ENCODE measurements around the gene SLC2A11. TPM values are rescaled to one million over a fixed set of nuclear protein-coding genes. Genes with fewer than 3 reads are reported as not detected.
"Not testable (repeated sequence)": the region's sequence is repeated elsewhere in the genome, so short reads cannot be mapped to it uniquely, and the experiment has no call there.

Gene SLC2A11
- polyA plus RNA-seq, 1 donor from 2014 or later = 45.7 TPM

DNA sequence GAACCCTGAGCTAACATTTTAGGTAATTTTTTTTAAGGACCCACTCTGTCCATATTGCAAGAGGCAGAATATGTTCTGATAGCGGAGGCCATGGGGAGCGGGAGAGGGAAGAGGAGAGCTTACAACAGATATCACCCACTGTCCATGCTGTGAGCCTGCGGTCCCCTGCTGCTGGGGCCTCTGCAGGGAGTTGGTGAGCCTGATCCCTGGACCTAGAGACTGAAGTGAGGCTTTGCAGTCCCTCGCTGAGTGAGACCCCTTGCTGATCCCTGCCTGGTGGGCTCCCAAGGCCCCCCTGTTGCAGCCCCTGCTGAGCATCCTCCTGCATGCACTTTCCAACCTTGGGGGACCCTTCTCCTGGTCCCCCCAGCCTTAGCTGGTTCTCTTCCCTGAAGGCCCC lies 49.0 kb downstream of the SLC2A11 start:
- Histone ChIP-seq H3K9ac (ENCODE audit: low read length) (no peak overlapping the region), H3K27me3 (ENCODE audit: insufficient read depth, low read depth, low read length) (no peaks in the 10 kb centered on the region), H4K20me1 (ENCODE audit: insufficient read depth) (no peaks in the 10 kb centered on the region), H3K4me2 (ENCODE audit: low read length) (no peak overlapping the region), H3K4me3 (ENCODE audit: low read length) (no peak overlapping the region), H3K9me3 (ENCODE audit: low read length) (no peaks in the 10 kb centered on the region), H3K27ac (ENCODE audit: low read length) (no peak overlapping the region), H3K36me3 (ENCODE audit: insufficient read depth, low read length) (no peaks in the 10 kb centered on the region), H3F3A (ENCODE audit: insufficient read depth, low read length, poor library complexity, severe bottlenecking) (no peaks in the 10 kb centered on the region), H2AFZ (ENCODE audit: low read depth, low read length) (no peak overlapping the region), H3K9me2 (ENCODE audit: insufficient read depth, low read length) (no peaks in the 10 kb centered on the region), H3K79me2 (replicated peaks; ENCODE audit: insufficient read depth, low read length) (no peaks in the 10 kb centered on the region)
- TF ChIP-seq MXI1 (conservative IDR thresholded peaks at IDR 0.05; ENCODE audit: poor library complexity, severe bottlenecking) (no peak), RAD21 (conservative IDR thresholded peaks at IDR 0.05) (no peak), EZH2 (IDR thresholded peaks at IDR 0.05; ENCODE audit: borderline replicate concordance, insufficient read depth, low read length, poor library complexity, severe bottlenecking) (no peak), POLR2AphosphoS5 (IDR thresholded peaks at IDR 0.05) (no peak), TAF1 (IDR thresholded peaks at IDR 0.05; ENCODE audit: low read depth) (no peak), SMC3 (conservative IDR thresholded peaks at IDR 0.05; ENCODE audit: poor library complexity) (no peak), EP300 (conservative IDR thresholded peaks at IDR 0.05; ENCODE audit: poor library complexity, severe bottlenecking) (no peak)
- TF ChIP-seq, protein P1, sequence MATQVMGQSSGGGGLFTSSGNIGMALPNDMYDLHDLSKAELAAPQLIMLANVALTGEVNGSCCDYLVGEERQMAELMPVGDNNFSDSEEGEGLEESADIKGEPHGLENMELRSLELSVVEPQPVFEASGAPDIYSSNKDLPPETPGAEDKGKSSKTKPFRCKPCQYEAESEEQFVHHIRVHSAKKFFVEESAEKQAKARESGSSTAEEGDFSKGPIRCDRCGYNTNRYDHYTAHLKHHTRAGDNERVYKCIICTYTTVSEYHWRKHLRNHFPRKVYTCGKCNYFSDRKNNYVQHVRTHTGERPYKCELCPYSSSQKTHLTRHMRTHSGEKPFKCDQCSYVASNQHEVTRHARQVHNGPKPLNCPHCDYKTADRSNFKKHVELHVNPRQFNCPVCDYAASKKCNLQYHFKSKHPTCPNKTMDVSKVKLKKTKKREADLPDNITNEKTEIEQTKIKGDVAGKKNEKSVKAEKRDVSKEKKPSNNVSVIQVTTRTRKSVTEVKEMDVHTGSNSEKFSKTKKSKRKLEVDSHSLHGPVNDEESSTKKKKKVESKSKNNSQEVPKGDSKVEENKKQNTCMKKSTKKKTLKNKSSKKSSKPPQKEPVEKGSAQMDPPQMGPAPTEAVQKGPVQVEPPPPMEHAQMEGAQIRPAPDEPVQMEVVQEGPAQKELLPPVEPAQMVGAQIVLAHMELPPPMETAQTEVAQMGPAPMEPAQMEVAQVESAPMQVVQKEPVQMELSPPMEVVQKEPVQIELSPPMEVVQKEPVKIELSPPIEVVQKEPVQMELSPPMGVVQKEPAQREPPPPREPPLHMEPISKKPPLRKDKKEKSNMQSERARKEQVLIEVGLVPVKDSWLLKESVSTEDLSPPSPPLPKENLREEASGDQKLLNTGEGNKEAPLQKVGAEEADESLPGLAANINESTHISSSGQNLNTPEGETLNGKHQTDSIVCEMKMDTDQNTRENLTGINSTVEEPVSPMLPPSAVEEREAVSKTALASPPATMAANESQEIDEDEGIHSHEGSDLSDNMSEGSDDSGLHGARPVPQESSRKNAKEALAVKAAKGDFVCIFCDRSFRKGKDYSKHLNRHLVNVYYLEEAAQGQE (IDR thresholded peaks at IDR 0.05; ENCODE audit: borderline replicate concordance) = no peak
- TF ChIP-seq, protein P2, sequence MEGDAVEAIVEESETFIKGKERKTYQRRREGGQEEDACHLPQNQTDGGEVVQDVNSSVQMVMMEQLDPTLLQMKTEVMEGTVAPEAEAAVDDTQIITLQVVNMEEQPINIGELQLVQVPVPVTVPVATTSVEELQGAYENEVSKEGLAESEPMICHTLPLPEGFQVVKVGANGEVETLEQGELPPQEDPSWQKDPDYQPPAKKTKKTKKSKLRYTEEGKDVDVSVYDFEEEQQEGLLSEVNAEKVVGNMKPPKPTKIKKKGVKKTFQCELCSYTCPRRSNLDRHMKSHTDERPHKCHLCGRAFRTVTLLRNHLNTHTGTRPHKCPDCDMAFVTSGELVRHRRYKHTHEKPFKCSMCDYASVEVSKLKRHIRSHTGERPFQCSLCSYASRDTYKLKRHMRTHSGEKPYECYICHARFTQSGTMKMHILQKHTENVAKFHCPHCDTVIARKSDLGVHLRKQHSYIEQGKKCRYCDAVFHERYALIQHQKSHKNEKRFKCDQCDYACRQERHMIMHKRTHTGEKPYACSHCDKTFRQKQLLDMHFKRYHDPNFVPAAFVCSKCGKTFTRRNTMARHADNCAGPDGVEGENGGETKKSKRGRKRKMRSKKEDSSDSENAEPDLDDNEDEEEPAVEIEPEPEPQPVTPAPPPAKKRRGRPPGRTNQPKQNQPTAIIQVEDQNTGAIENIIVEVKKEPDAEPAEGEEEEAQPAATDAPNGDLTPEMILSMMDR (IDR thresholded peaks at IDR 0.05; ENCODE audit: poor library complexity, severe bottlenecking) = no peak

DNA sequence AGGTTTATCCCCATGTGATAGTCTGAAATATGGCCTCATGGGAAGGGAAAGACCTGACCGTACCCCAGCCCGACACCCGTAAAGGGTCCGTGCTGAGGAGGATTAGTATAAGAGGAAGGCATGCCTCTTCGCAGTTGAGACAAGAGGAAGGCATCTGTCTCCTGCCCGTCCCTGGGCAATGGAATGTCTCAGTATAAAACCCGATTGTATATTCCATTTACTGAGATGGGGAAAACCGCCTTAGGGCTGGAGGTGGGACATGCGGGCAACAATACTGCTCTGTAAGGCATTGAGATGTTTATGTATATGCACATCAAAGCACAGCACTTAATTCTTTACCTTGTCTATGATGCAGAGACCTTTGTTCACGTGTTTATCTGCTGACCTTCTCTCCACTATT lies 49.7 kb downstream of the SLC2A11 start:
- H3K79me2 ChIP-seq (replicated peaks; ENCODE audit: insufficient read depth, low read length); H2AFZ ChIP-seq (ENCODE audit: low read depth, low read length); H3K9ac ChIP-seq (ENCODE audit: low read length); H3K4me3 ChIP-seq (ENCODE audit: low read length); H3K36me3 ChIP-seq (ENCODE audit: insufficient read depth, low read length); H4K20me1 ChIP-seq (ENCODE audit: insufficient read depth); H3K9me2 ChIP-seq (ENCODE audit: insufficient read depth, low read length); H3F3A ChIP-seq (ENCODE audit: insufficient read depth, low read length, poor library complexity, severe bottlenecking); H3K27ac ChIP-seq (ENCODE audit: low read length); H3K9me3 ChIP-seq (ENCODE audit: low read length); H3K27me3 ChIP-seq (ENCODE audit: insufficient read depth, low read depth, low read length); H3K4me2 ChIP-seq (ENCODE audit: low read length): not testable (repeated sequence)

DNA sequence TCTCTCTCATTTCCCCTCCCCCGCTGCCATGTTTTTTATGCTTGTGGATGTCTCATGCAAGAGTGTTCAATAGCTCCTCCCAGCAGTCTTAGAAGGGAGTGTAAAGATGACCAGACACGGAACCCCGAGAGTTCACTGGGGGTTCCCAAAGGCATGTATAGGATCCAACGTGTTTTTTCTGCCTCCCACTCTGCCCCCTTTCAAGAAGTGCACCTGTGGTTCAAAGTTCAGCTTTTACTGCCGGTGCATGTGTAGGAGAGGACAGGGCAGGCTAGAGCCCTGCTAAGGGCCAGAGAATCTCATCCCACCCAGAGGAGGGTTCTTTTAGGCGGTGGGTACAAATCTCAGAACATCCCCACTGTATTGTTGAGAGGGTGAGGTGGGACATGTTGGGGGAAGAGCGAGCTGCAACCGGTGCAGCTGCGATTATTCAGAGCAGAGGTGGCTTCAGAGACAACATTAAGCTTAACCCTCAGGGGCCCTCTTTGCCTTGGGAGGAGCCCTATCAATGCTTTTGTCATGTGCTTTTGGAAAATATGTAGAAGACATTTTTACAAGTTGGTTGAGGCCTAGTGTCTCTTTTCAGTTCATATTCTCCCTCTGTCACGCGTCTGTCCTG lies 51.0 kb downstream of the SLC2A11 start:
- no peaks in the 10 kb centered on the region for H4K20me1 ChIP-seq (ENCODE audit: insufficient read depth)
- TF ChIP-seq, protein P1 (IDR thresholded peaks at IDR 0.05; ENCODE audit: borderline replicate concordance) = no peak
- TF ChIP-seq MXI1 (conservative IDR thresholded peaks at IDR 0.05; ENCODE audit: poor library complexity, severe bottlenecking) (no peak), EP300 (conservative IDR thresholded peaks at IDR 0.05; ENCODE audit: poor library complexity, severe bottlenecking) (no peak), RAD21 (conservative IDR thresholded peaks at IDR 0.05) (no peak), TAF1 (IDR thresholded peaks at IDR 0.05; ENCODE audit: low read depth) (no peak), EZH2 (IDR thresholded peaks at IDR 0.05; ENCODE audit: borderline replicate concordance, insufficient read depth, low read length, poor library complexity, severe bottlenecking) (no peak), POLR2AphosphoS5 (IDR thresholded peaks at IDR 0.05) (no peak), SMC3 (conservative IDR thresholded peaks at IDR 0.05; ENCODE audit: poor library complexity) (no peak)
- TF ChIP-seq, protein P2 (IDR thresholded peaks at IDR 0.05; ENCODE audit: poor library complexity, severe bottlenecking) = no peak
- H3K9me3 ChIP-seq (ENCODE audit: low read length) = no peaks in the 10 kb centered on the region

More for the DNA sequence above, 51.0 kb downstream of the SLC2A11 start:
- no peaks in the 10 kb centered on the region for H3K36me3 ChIP-seq (ENCODE audit: insufficient read depth, low read length)
- no peaks in the 10 kb centered on the region for H3K79me2 ChIP-seq (replicated peaks; ENCODE audit: insufficient read depth, low read length)
- no peak overlapping the region for H3K4me2 ChIP-seq (ENCODE audit: low read length)
- no peak overlapping the region for H3K9ac ChIP-seq (ENCODE audit: low read length)
- H3K9me2 ChIP-seq (ENCODE audit: insufficient read depth, low read length) = no peaks in the 10 kb centered on the region
- no peak overlapping the region for H3K4me3 ChIP-seq (ENCODE audit: low read length)
- no peaks in the 10 kb centered on the region for H3F3A ChIP-seq (ENCODE audit: insufficient read depth, low read length, poor library complexity, severe bottlenecking)
- no peak overlapping the region for H3K27ac ChIP-seq (ENCODE audit: low read length)
- no peaks in the 10 kb centered on the region for H3K27me3 ChIP-seq (ENCODE audit: insufficient read depth, low read depth, low read length)
- H2AFZ ChIP-seq (ENCODE audit: low read depth, low read length) = no peak overlapping the region
